ENCODE results near the gene OTUD6A. TPM values are rescaled to one million over a fixed set of nuclear protein-coding genes. Genes with fewer than 3 reads are reported as not detected.

OTUD6A gene, protein sequence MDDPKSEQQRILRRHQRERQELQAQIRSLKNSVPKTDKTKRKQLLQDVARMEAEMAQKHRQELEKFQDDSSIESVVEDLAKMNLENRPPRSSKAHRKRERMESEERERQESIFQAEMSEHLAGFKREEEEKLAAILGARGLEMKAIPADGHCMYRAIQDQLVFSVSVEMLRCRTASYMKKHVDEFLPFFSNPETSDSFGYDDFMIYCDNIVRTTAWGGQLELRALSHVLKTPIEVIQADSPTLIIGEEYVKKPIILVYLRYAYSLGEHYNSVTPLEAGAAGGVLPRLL
- total RNA-seq = not detected

DNA sequence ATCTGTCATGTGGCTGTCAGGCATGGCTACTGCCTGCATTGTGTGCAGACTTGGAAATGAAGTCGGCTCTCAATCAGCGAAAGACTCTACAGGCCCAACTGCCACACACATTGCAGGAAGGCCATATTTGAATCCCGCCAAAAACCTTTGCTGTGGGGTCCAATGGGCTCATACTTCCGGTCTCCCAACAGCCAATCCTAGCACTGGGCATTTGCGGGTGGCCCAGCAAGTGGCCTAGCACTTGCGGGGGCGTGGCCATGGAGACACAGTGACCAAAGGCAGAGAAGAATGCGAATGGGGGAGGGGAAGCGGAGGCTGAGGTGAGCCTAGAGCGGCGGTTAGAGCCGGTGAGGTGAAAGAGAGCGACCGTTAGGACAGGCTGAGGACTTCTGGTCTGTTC lies at the start of gene OTUD6A:
Gene OTUD6A (plus strand): TSS at position 382 of the 400 bp plus-strand sequence. CDS start 68 bp downstream, outside the sequence.
- no peak within 1 kb of the TSS for H3K4me3 Mint-ChIP-seq
- DNase-seq = no peak
- H3K27ac Mint-ChIP-seq = no peak within 1 kb of the TSS
- no peaks in the 10 kb centered on the region for H3K4me1 Mint-ChIP-seq
- ChIA-PET POLR2A (no interaction called here), CTCF (no interaction called here)
- H3K36me3 Mint-ChIP-seq (ENCODE audit: low read depth) = no peaks in the 10 kb centered on the region
- no peaks in the 10 kb centered on the region for H3K9me3 Mint-ChIP-seq
- peaks cover 4% of the 10 kb centered on the region for H3K27me3 Mint-ChIP-seq

GRCh38 chrX:70012756-70013155 lies 49.5 kb upstream of the OTUD6A start:
- peaks cover 6% of the 10 kb centered on the region for H3K27me3 Mint-ChIP-seq
- H3K9me3 Mint-ChIP-seq = no peaks in the 10 kb centered on the region
- POLR2A ChIA-PET = no interaction called here
- no peak for DNase-seq
- peaks cover 20% of the 10 kb centered on the region for H3K4me1 Mint-ChIP-seq
- no peak overlapping the region for H3K27ac Mint-ChIP-seq
- peaks cover under 1% of the 10 kb centered on the region for H3K36me3 Mint-ChIP-seq (ENCODE audit: low read depth)
- CTCF ChIA-PET = interaction anchor here (1.2 kb wide), 1 partner anchor 10 kb away, joined by 3 read pairs; no protein-coding TSS in a partner anchor
- no peak overlapping the region for H3K4me3 Mint-ChIP-seq

- Mint-ChIP-seq H3K27ac (no peak overlapping the region), H3K27me3 (peaks cover 4% of the 10 kb centered on the region), H3K9me3 (no peaks in the 10 kb centered on the region), H3K4me3 (no peak overlapping the region), H3K36me3 (ENCODE audit: low read depth) (peaks cover 3% of the 10 kb centered on the region), H3K4me1 (peaks cover 23% of the 10 kb centered on the region)
- DNase-seq = no peak
- CTCF ChIA-PET = no interaction called here
- POLR2A ChIA-PET = no interaction called here
Observed at GRCh38 chrX:70013466-70014381, 48.5 kb upstream of the OTUD6A start.

- Mint-ChIP-seq H3K4me1 (peaks cover 23% of the 10 kb centered on the region), H3K4me3 (peak overlapping the region; percentile 3), H3K36me3 (ENCODE audit: low read depth) (peaks cover 3% of the 10 kb centered on the region), H3K27me3 (peaks cover 3% of the 10 kb centered on the region), H3K9me3 (no peaks in the 10 kb centered on the region), H3K27ac (peak overlapping the region; percentile 84)
- CTCF ChIA-PET = interaction anchor here (1.2 kb wide), 1 partner anchor 13 kb away, joined by 4 read pairs; no protein-coding TSS in a partner anchor
- POLR2A ChIA-PET = no interaction called here
- no peak for DNase-seq
Observed at GRCh38 chrX:70016513-70016912, 45.7 kb upstream of the OTUD6A start.

GRCh38 chrX:70022616-70023015 lies 39.6 kb upstream of the OTUD6A start:
- Mint-ChIP-seq H3K4me1 (peaks cover 19% of the 10 kb centered on the region), H3K4me3 (no peak overlapping the region), H3K27me3 (peaks cover 6% of the 10 kb centered on the region), H3K36me3 (ENCODE audit: low read depth) (peaks cover 4% of the 10 kb centered on the region), H3K27ac (no peak overlapping the region), H3K9me3 (peaks cover 2% of the 10 kb centered on the region)
- ChIA-PET POLR2A (no interaction called here), CTCF (no interaction called here)
- no peak for DNase-seq

DNA sequence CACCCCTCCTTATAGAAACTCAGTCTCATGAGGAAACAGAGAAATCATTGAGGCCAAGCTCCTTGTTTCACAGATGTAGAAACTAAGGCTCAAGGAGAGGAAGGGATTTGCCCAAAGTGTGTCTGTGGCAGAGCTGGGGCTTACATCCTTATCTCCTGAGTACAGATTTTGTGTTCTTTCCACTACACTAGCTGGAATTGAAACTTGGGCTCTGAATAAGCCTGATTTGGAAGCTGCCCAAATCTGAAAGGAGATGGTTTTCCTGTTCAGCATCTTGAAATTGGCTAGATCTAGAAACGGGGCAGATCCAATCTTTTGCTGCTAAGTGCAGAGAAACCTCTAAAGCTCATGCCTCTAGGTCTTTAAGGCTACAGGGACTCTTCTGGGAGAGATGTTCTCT lies 36.8 kb upstream of the OTUD6A start:
- peaks cover 25% of the 10 kb centered on the region for H3K4me1 Mint-ChIP-seq
- H3K4me3 Mint-ChIP-seq = no peak overlapping the region
- peaks cover 6% of the 10 kb centered on the region for H3K27me3 Mint-ChIP-seq
- POLR2A ChIA-PET = no interaction called here
- CTCF ChIA-PET = interaction anchor here (0.5 to 1.3 kb wide), 2 partner anchors 51 to 71 kb away, joined by 3 to 4 read pairs; no protein-coding TSS in a partner anchor
- H3K9me3 Mint-ChIP-seq = peaks cover 2% of the 10 kb centered on the region
- no peak overlapping the region for H3K27ac Mint-ChIP-seq
- no peak for DNase-seq
- peaks cover 1% of the 10 kb centered on the region for H3K36me3 Mint-ChIP-seq (ENCODE audit: low read depth)

- H3K4me3 Mint-ChIP-seq = no peak overlapping the region
- POLR2A ChIA-PET = no interaction called here
- H3K9me3 Mint-ChIP-seq = peaks cover 2% of the 10 kb centered on the region
- CTCF ChIA-PET = interaction anchor here (1.3 kb wide), 1 partner anchor 70 kb away, joined by 4 read pairs; no protein-coding TSS in a partner anchor
- H3K36me3 Mint-ChIP-seq (ENCODE audit: low read depth) = peaks cover 1% of the 10 kb centered on the region
- DNase-seq = no peak
- H3K27me3 Mint-ChIP-seq = peaks cover 6% of the 10 kb centered on the region
- H3K27ac Mint-ChIP-seq = no peak overlapping the region
- H3K4me1 Mint-ChIP-seq = peaks cover 32% of the 10 kb centered on the region
Observed at GRCh38 chrX:70026112-70026850, 36.0 kb upstream of the OTUD6A start.

DNA sequence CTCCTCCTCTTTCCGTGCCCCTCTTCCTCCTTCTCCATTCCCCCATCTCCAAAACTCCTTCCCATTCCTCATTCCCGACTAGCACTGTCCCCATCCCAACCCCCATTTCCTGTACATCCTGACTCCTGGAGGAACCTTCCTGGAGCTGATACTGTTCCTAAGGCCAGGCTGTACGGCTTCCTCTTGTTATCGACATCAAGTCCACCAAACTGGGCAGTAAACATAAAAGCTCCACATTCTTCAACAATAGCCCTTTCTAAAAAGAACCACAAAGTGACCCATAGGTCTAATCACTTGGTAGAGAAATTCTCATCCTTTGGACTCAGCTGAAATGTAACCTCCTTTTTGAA lies 35.4 kb upstream of the OTUD6A start:
- no peak for DNase-seq
- Mint-ChIP-seq H3K36me3 (ENCODE audit: low read depth) (peaks cover 1% of the 10 kb centered on the region), H3K4me3 (no peak overlapping the region), H3K27me3 (peaks cover 6% of the 10 kb centered on the region), H3K4me1 (peaks cover 33% of the 10 kb centered on the region), H3K27ac (no peak overlapping the region), H3K9me3 (peaks cover 2% of the 10 kb centered on the region)
- POLR2A ChIA-PET = no interaction called here
- CTCF ChIA-PET = no interaction called here

DNA sequence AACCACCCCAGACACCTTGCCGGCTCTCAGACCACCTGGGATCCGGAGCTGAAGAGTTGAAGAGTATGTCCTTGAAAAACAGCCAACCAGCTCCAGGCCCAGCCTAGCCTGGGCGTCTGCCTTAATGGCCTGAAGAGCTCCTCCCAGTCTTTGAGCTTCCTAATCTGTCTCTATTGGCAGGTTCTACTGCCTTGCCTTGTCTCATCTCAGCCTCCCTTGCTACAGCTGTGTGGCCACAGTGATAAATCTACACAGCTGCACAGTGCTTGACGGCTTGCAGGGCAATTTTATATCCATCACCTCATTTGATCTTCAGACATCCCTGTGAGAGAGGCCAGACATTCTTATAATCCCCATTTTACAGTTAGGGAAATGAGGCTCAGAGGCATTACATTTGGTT lies 32.4 kb upstream of the OTUD6A start:
- Mint-ChIP-seq H3K27me3 (peaks cover 6% of the 10 kb centered on the region), H3K27ac (no peak overlapping the region), H3K4me1 (peaks cover 36% of the 10 kb centered on the region), H3K4me3 (no peak overlapping the region), H3K36me3 (ENCODE audit: low read depth) (peaks cover 1% of the 10 kb centered on the region), H3K9me3 (peaks cover 2% of the 10 kb centered on the region)
- ChIA-PET CTCF (interaction anchor here (0.6 to 2.4 kb wide), 4 partner anchors 9 to 492 kb away, joined by 4 to 9 read pairs (median 7); no protein-coding TSS in a partner anchor), POLR2A (no interaction called here)
- no peak for DNase-seq

GRCh38 chrX:70030301-70030767 lies 31.9 kb upstream of the OTUD6A start:
- Mint-ChIP-seq H3K9me3 (peaks cover 2% of the 10 kb centered on the region), H3K4me3 (no peak overlapping the region)
- CTCF ChIA-PET = interaction anchor here (1.6 to 2.4 kb wide), 3 partner anchors 9 to 492 kb away, joined by 5 to 9 read pairs (median 9); no protein-coding TSS in a partner anchor

DNA sequence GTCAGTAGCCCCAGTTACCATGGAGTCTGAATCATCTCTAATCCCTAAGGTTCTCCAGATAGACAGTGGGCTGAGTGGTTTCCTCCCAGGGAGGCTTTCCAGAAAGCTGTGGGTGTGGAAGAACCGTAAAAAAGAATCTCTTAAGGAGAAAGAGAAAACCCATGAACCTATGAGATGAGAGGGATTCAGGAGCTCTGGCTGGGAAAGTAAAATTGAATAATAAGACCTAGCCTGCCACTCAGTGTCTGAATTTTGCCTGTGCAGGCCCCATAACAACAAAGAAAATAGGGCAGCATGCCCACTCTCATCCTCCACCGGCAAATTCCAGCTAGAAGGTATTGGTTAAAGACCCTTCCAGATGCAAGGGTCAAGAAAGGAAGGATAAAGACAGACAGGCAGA lies 29.5 kb upstream of the OTUD6A start:
- DNase-seq = no peak
- Mint-ChIP-seq H3K27me3 (no peaks in the 10 kb centered on the region), H3K4me3 (no peak overlapping the region), H3K4me1 (peaks cover 20% of the 10 kb centered on the region), H3K36me3 (ENCODE audit: low read depth) (no peaks in the 10 kb centered on the region), H3K9me3 (no peaks in the 10 kb centered on the region), H3K27ac (peak overlapping the region; percentile 13)
- POLR2A ChIA-PET = no interaction called here
- CTCF ChIA-PET = interaction anchor here (0.6 kb wide), 1 partner anchor 1560 kb away, joined by 3 read pairs; no protein-coding TSS in a partner anchor

More at GRCh38 chrX:70030301-70030767, 31.9 kb upstream of the OTUD6A start:
- peaks cover 36% of the 10 kb centered on the region for H3K4me1 Mint-ChIP-seq
- H3K36me3 Mint-ChIP-seq (ENCODE audit: low read depth) = peaks cover 1% of the 10 kb centered on the region
- H3K27ac Mint-ChIP-seq = no peak overlapping the region
- peak; percentile 53 for DNase-seq
- peaks cover 6% of the 10 kb centered on the region for H3K27me3 Mint-ChIP-seq
- POLR2A ChIA-PET = no interaction called here

DNA sequence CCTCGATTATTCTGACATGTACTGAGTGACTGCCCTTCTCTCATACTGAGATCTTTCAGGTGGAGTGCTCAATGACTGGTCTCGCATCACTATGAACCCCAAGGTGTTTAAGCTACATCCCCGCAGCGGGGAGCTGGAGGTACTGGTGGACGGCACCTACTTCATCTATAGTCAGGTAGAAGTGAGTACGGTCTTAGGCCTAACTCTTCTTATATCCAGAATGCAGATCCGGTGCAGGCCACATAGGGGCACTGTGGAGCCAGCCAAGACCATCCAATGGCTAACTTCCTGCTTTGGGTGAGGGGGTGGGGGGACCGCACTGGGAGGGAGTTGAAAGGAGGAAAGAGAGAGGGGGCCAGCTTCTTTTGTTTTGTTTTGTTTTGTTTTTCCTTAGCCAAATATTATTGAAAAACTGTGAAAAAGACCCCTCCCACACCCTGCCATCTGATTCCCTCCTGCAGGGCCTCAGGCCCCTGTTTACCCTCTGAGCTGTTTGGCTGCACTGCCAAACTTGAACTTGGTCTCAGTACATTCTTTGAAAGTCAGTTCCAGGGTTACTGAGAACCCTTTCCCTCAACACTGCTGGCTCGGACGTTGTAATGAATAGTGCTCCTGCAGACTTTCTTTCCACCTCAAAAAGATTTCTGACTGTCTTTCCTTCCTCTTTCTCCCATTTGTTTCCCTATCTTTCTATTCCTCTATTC lies 28.8 kb upstream of the OTUD6A start:
- H3K27me3 Mint-ChIP-seq = no peaks in the 10 kb centered on the region
- DNase-seq = peak; percentile 27
- POLR2A ChIA-PET = no interaction called here
- no peaks in the 10 kb centered on the region for H3K36me3 Mint-ChIP-seq (ENCODE audit: low read depth)
- CTCF ChIA-PET = interaction anchor here (0.7 kb wide), 1 partner anchor 24 kb away, joined by 3 read pairs; no protein-coding TSS in a partner anchor
- peaks cover 20% of the 10 kb centered on the region for H3K4me1 Mint-ChIP-seq
- no peak overlapping the region for H3K27ac Mint-ChIP-seq
- no peaks in the 10 kb centered on the region for H3K9me3 Mint-ChIP-seq
- no peak overlapping the region for H3K4me3 Mint-ChIP-seq
